Activated CD4-positive, alpha-beta T cell treated with anti-CD3 and anti-CD28 coated beads, Interleukin-2, Interleukin-4, amounts not matched to agents 100 ng/mL and 50 ng/mL, durations not matched to agents 16 hours and 8 hours (primary cell): ENCODE data around the gene ASTL.
"Not testable (repeated sequence)": the region's sequence is repeated elsewhere in the genome, so short reads cannot be mapped to it uniquely, and the experiment has no call there.

Experiments used
- DNase-seq: peaks from one replicate; pipeline ENCODE4 v3.0.0-alpha.2; 2020; ENCODE audit warnings: low spot score

The ASTL gene

DNA sequence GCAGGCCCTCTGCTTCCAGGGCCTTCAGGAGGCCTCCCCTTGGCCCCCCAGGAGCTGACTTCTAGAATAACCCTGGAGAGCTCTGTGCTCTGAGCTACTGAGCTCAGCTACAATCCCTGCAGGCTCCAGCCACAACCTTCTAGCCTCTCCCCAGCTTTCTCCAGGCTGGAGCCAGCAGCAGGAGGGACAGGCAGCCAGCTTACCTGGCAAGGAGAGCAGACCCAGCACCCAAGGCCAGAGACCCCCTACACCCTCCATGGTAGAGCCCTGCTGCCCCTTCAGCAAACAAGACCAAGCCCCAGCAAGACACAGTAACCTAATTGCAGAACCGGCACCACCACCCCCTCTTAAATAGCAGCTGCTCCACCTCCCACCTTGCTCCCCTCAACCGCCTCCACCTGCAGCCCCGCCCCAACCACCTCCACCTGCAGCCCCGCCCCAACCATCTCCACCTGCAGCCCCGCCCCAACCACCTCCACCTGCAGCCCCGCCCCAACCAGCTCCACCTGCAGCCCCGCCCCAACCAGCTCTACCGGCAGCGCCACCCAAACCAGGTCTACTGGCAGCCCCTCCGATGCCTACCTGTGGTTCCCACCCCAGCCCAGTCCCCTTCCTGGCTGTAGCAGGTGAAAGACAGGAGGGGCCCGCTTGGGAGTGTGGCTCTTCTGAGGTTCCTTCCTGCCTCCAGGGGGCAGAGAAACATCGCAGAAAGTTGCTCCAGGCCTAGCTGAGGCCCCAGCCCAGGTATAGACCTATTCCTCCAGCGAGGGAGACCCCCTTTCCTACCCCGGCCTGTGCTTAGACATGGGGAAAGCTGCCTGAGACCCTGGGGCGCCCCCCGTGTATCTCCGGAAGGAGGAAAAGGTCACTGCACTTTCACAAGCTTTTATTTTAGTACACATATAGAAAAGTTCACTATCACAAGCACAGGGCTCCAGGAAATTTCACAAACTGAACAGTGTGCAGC is at the start of gene ASTL:
TSS of gene ASTL (minus strand) at position 324 of the 967 bp plus-strand sequence. CDS start at position 258, 66 bp downstream.
- DNase-seq: no peak

- no peak for DNase-seq
Observed at GRCh38 chr2:96186562-96186961, 48.3 kb upstream of the ASTL start.

DNA sequence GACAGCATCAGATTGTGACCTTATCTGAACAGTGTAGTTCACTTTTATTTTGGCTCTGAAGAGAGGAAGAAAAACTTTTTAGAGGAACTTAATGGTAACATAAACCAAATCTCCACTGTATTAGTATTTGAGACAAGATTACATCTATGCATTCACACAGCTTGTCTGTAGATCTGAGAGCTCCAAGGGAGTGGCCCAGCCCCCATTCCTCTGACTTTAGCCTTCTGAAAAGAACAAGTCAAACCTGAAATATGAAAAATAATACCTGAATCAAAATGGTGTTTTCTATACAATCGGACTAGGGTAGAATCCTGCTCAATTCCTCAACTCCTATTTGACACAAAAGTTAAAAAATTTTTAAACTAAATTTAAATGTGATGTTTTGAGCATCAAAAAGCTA is 47.2 kb upstream of the ASTL start:
- no peak for DNase-seq

GRCh38 chr2:96184989-96185388 is 46.7 kb upstream of the ASTL start:
- DNase-seq: no peak

GRCh38 chr2:96184188-96184587 is 45.9 kb upstream of the ASTL start:
- no peak for DNase-seq

GRCh38 chr2:96181529-96181928 is 43.2 kb upstream of the ASTL start:
- no peak for DNase-seq

GRCh38 chr2:96180521-96180920 is 42.2 kb upstream of the ASTL start:
- DNase-seq: no peak

DNA sequence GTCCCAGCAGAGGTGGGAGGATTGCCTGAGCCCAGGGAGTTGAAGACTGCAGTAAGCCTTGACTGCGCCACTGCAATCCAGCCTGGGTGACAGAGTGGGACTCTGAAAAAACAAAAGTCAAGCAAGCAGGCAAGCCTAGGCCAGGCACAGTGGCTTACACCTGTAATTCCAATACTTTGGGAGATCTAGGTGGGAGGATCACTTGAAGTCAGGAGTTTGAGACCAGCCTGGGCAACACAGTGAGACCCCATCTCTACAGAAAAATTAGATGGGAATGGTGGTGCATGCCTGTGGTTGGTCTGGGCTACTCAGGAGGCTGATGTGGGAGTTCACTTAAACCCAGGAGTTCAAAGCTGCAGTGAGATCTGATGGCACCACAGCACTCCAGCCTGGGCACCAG is 41.7 kb upstream of the ASTL start:
- no peak for DNase-seq

DNA sequence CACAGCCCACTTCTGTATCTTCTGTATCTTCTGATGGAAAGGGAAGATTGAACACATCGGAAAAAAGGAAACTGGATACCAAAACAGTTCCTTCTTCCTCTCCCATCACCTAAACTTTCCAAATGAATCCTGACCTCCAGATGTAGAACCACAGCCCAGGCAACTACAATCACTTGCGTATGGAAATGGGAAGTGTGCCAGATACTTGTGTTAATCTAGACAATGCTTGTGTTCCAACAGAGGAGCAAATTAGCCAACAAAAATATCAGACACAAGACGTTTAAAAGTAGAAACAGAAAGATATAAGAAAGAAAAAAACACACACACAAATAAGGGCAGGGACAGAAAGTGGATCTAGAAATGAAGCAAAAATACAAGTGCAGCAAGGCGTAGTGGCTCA is 38.4 kb upstream of the ASTL start:
- no peak for DNase-seq

GRCh38 chr2:96175951-96176350 is 37.6 kb upstream of the ASTL start:
- DNase-seq: no peak

GRCh38 chr2:96174251-96175144 is 36.2 kb upstream of the ASTL start:
- DNase-seq: peak; percentile 85

DNA sequence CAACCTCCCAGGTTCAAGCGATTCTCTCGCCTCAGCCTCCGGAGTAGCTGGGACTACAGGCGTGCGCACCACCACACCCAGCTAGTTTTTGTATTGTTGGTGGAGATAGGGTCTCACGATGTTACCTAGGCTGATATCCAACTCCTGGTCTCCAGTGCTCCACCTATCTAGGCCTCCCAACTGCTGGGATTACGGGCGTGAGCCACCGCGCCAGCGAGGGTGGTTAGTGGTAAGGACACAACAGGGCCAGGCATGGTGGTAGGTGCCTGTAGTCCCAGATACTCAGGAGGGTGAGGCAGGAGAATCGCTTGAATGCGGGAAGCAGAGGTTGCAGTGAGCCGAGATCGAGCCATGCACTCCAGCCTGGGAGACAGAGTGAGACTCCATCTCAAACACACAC is 33.5 kb upstream of the ASTL start:
- DNase-seq: no peak

GRCh38 chr2:96170626-96171025 is 32.3 kb upstream of the ASTL start:
- DNase-seq: no peak

GRCh38 chr2:96169868-96170507 is 31.7 kb upstream of the ASTL start:
- no peak for DNase-seq

DNA sequence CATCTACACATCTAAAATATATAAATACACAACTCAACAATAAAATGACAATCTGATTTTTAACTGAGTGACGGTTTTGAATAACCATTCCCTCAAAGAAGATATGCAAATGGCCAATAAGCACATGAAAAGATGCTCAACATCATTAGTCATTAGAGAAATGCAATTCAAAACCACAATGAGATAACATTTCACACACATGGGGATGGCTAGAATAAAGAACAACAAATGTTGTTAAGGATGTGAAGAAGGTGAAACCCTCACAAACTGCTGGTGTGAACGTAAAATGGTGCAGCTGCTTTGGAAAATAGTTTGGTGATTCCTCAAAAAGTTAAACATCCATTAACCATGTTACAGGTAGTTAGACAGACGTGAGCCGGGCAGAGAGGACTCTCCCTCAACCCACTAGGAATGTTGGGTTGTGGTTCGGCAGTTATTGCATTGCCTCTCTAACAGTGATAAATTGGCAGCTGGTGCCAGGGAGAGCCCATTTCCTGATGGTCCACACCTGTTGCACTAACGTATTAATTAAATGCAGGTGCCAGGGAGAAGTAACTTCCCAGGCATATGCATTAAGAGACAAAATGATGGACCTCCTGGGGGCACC is 29.2 kb upstream of the ASTL start:
- DNase-seq: no peak

DNA sequence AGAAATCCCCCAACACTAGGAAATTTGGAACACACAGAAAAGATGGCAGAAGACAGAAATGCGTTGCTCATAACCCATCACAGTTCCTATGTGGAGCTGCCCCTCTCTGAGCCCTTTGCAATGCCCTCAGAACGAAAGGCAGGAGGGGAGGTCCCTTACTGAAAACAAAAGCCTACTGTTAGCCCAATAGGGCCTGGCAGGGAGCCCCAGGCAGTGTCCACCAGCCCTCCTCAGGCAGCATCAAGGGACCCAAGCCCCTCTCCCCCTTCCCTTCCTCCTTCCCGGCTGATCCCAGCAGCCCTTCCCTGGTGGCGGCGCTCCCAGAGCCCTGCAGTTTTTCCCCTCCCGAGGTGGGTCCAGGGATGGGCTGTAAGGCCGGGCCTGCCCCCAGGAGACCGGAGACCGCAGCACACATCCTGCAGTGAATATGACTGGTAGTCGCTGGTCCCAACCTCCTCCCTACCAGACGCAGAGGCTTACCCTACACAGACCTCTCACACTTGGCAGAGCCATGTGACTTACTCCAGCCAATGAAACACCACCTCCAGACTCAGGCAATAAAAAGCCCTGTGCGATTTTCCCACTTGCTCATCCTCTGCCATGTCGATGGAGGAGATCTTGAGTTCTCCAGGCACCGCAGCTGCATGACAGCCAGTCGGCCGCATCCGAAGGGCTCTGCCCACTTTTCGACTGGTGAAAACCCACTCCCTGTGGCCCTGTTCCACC is 26.3 kb upstream of the ASTL start:
- peak; percentile 89 for DNase-seq

GRCh38 chr2:96163768-96164429 is 25.6 kb upstream of the ASTL start:
- no peak for DNase-seq

DNA sequence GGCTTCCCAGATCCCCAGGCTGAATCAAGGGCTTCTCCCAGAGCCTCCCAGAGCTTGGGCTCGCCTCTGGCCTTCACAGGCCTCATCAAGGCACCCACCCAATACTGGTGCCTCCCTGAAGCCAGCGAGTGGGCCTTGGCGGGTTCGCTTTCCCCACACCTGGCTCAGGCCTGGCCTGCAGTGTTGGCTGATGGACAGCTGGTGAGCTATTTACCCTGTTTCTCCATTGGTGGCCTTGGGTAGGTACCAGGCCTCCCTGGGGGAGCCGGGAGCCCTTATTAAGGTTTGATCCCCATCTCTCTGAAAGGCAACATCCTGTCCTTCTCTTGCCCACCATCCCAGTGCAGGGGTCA is 25.1 kb upstream of the ASTL start:
- no peak for DNase-seq

DNA sequence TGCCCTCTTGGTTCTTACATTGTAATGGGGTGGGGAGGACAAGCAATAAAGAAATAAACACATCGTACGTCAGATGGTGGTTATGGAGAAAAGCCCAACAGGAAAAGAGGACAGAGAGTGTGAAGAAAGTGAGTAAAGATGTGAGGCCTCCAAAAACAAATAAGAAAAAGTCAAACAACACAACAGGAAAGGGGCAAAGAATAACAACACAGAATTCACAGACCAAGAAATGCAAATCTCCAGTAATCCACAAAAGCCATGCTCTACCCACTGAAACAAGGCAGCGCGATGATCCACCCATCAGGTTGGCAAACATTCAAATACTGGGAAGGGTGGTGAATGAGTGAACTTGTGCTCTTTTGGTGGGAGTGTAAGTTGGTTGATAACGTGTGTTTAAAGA is 23.6 kb upstream of the ASTL start:
- DNase-seq: no peak

- not testable (repeated sequence) for DNase-seq
Observed at GRCh38 chr2:96160366-96160765, 22.1 kb upstream of the ASTL start.
